Thyroid gland (tissue), 4 donors: ENCODE measurements around the gene CD83.

Experiments used
- POLR2A ChIP-seq, 2 donors: fragments of 450-650 bp; IDR thresholded peaks; one replicate each; pipeline ENCODE4 v1.6.1; 2017; ENCODE audit warnings: antibody characterized with exemption in 2 of 2, mild to moderate bottlenecking in 2 of 2, moderate library complexity in 1 of 2
- TF ChIP-seq, protein P1 (sequence below), 6 experiments: fragments of 200-600 bp in 3 of 6; fragments of 450-650 bp in 3 of 6; sonication (generic) in 3 of 6; IDR thresholded peaks; one replicate each; pipeline ENCODE4 v1.5.1; 2016 to 2019; ENCODE audit warnings: antibody characterized with exemption in 6 of 6, mild to moderate bottlenecking in 2 of 6, inconsistent platforms in 1 of 6, moderate library complexity in 1 of 6

GRCh38 chr6:14121936-14122344, 4.4 kb downstream of the CD83 start:
- TF ChIP-seq, protein P1, sequence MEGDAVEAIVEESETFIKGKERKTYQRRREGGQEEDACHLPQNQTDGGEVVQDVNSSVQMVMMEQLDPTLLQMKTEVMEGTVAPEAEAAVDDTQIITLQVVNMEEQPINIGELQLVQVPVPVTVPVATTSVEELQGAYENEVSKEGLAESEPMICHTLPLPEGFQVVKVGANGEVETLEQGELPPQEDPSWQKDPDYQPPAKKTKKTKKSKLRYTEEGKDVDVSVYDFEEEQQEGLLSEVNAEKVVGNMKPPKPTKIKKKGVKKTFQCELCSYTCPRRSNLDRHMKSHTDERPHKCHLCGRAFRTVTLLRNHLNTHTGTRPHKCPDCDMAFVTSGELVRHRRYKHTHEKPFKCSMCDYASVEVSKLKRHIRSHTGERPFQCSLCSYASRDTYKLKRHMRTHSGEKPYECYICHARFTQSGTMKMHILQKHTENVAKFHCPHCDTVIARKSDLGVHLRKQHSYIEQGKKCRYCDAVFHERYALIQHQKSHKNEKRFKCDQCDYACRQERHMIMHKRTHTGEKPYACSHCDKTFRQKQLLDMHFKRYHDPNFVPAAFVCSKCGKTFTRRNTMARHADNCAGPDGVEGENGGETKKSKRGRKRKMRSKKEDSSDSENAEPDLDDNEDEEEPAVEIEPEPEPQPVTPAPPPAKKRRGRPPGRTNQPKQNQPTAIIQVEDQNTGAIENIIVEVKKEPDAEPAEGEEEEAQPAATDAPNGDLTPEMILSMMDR (IDR thresholded peaks at IDR 0.05) = no peak
- no peak for TF ChIP-seq POLR2A (IDR thresholded peaks at IDR 0.05)
